ENCODE measurements around the gene AGPAT2. TPM values are rescaled to one million over a fixed set of nuclear protein-coding genes. Genes with fewer than 3 reads are reported as not detected.

Gene AGPAT2
- total and polyA plus RNA-seq, 2 experiments from 2014 or later = 125 to 242 TPM

- H3K79me2 ChIP-seq = peaks cover 55% of the 10 kb centered on the region
- no peaks in the 10 kb centered on the region for H3K27me3 ChIP-seq
- 94% methylated on average over 7 of the region's 7 CpGs for WGBS (ENCODE audit: low lambda C conversion rate, missing lambda C conversion rate)
- H2AFZ ChIP-seq = no peak overlapping the region
- H3K4me2 ChIP-seq = peak overlapping the region; percentile 98
- H4K20me1 ChIP-seq (ENCODE audit: insufficient read depth, poor library complexity, severe bottlenecking) = peaks cover 38% of the 10 kb centered on the region
- H3K9me2 ChIP-seq (replicated peaks; ENCODE audit: insufficient read depth) = no peaks in the 10 kb centered on the region
- no peak overlapping the region for H3K4me3 ChIP-seq
- no peaks in the 10 kb centered on the region for H3K36me3 ChIP-seq (replicated peaks; ENCODE audit: insufficient read depth, low read depth)
- no peak overlapping the region for H3K27ac ChIP-seq
- no peak for DNase-seq (ENCODE audit: low spot score)
- TF ChIP-seq EZH2 (IDR thresholded peaks at IDR 0.05; ENCODE audit: borderline replicate concordance) (no peak), CTCF (IDR thresholded peaks at IDR 0.05; ENCODE audit: poor library complexity) (no peak), EZH2phosphoT487 (IDR thresholded peaks at IDR 0.05; ENCODE audit: low read depth, severe bottlenecking, unreplicated experiment) (no peak)
- no peaks in the 10 kb centered on the region for H3K9me3 ChIP-seq (ENCODE audit: low read depth)
- H3K4me1 ChIP-seq (ENCODE audit: insufficient read depth) = peaks cover 23% of the 10 kb centered on the region
These were observed 41.9 kb upstream of the AGPAT2 start for GRCh38 chr9:136729144-136729543.

- Histone ChIP-seq H3K4me1 (ENCODE audit: insufficient read depth) (peaks cover 23% of the 10 kb centered on the region), H4K20me1 (ENCODE audit: insufficient read depth, poor library complexity, severe bottlenecking) (peaks cover 43% of the 10 kb centered on the region), H3K9me2 (replicated peaks; ENCODE audit: insufficient read depth) (no peaks in the 10 kb centered on the region), H3K36me3 (replicated peaks; ENCODE audit: insufficient read depth, low read depth) (no peaks in the 10 kb centered on the region), H3K4me3 (peak overlapping the region; percentile 82), H2AFZ (peak overlapping the region; percentile 91), H3K9me3 (ENCODE audit: low read depth) (no peaks in the 10 kb centered on the region), H3K79me2 (peaks cover 55% of the 10 kb centered on the region), H3K4me2 (peak overlapping the region; percentile 98), H3K27me3 (no peaks in the 10 kb centered on the region), H3K27ac (no peak overlapping the region)
- WGBS (ENCODE audit: low lambda C conversion rate, missing lambda C conversion rate) = 5% methylated on average over 51 of the region's 53 CpGs
- DNase-seq (ENCODE audit: low spot score) = no peak
- TF ChIP-seq CTCF (IDR thresholded peaks at IDR 0.05; ENCODE audit: poor library complexity) (no peak), EZH2 (IDR thresholded peaks at IDR 0.05; ENCODE audit: borderline replicate concordance) (no peak), EZH2phosphoT487 (IDR thresholded peaks at IDR 0.05; ENCODE audit: low read depth, severe bottlenecking, unreplicated experiment) (no peak)
These were observed 41.4 kb upstream of the AGPAT2 start for GRCh38 chr9:136728548-136729123.

GRCh38 chr9:136728080-136728547 is 40.9 kb upstream of the AGPAT2 start:
- under 1% methylated on average over 50 of the region's 66 CpGs for WGBS (ENCODE audit: low lambda C conversion rate, missing lambda C conversion rate)
- Histone ChIP-seq H3K4me2 (peak overlapping the region; percentile 98), H3K9me3 (ENCODE audit: low read depth) (no peaks in the 10 kb centered on the region), H3K4me3 (peak overlapping the region; percentile 99), H3K79me2 (peaks cover 55% of the 10 kb centered on the region), H3K27ac (peak overlapping the region; percentile 73), H2AFZ (peak overlapping the region; percentile 91), H3K36me3 (replicated peaks; ENCODE audit: insufficient read depth, low read depth) (no peaks in the 10 kb centered on the region), H3K4me1 (ENCODE audit: insufficient read depth) (peaks cover 23% of the 10 kb centered on the region), H3K27me3 (no peaks in the 10 kb centered on the region), H3K9me2 (replicated peaks; ENCODE audit: insufficient read depth) (no peaks in the 10 kb centered on the region), H4K20me1 (ENCODE audit: insufficient read depth, poor library complexity, severe bottlenecking) (peaks cover 45% of the 10 kb centered on the region)
- TF ChIP-seq EZH2 (IDR thresholded peaks at IDR 0.05; ENCODE audit: borderline replicate concordance) = no peak
- TF ChIP-seq EZH2phosphoT487 (IDR thresholded peaks at IDR 0.05; ENCODE audit: low read depth, severe bottlenecking, unreplicated experiment) = no peak
- TF ChIP-seq CTCF (IDR thresholded peaks at IDR 0.05; ENCODE audit: poor library complexity) = peak; percentile 94
- DNase-seq (ENCODE audit: low spot score) = peak; percentile 95
